ENCODE measurements around the gene OSTC.

Gene OSTC

DNA sequence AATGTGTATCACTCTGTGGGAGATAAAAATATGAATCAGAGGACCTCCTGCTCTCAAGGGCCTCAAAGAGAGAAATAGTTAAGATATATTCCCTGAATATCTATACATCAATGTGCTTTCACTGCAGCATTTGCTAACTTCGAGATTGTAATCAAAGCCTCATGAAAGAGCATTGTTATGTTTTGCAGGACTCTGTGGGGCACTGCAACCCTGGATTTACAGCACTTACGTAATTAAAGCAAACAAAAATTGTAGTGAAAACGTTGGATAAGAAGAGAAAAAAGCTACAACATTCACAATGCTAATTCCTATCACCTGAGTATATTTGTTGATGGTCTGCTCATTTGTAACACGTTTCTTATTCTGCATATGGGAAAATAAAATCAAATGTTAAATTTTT lies 64.5 kb downstream of the OSTC start:
- no peak for FAIRE-seq
- TF ChIP-seq, protein P1, sequence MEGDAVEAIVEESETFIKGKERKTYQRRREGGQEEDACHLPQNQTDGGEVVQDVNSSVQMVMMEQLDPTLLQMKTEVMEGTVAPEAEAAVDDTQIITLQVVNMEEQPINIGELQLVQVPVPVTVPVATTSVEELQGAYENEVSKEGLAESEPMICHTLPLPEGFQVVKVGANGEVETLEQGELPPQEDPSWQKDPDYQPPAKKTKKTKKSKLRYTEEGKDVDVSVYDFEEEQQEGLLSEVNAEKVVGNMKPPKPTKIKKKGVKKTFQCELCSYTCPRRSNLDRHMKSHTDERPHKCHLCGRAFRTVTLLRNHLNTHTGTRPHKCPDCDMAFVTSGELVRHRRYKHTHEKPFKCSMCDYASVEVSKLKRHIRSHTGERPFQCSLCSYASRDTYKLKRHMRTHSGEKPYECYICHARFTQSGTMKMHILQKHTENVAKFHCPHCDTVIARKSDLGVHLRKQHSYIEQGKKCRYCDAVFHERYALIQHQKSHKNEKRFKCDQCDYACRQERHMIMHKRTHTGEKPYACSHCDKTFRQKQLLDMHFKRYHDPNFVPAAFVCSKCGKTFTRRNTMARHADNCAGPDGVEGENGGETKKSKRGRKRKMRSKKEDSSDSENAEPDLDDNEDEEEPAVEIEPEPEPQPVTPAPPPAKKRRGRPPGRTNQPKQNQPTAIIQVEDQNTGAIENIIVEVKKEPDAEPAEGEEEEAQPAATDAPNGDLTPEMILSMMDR (IDR thresholded peaks at IDR 0.05; ENCODE audit: insufficient read depth, missing control alignments): no peak
- DNase-seq (ENCODE audit: insufficient read length, low spot score): no peak

GRCh38 chr4:108716340-108716739 lies 65.9 kb downstream of the OSTC start:
- FAIRE-seq: no peak

GRCh38 chr4:108717386-108717785 lies 67.0 kb downstream of the OSTC start:
- DNase-seq (ENCODE audit: insufficient read length, low spot score): no peak
- TF ChIP-seq, protein P1 (IDR thresholded peaks at IDR 0.05; ENCODE audit: insufficient read depth, missing control alignments): no peak
- no peak for FAIRE-seq

More at GRCh38 chr4:108716340-108716739, 65.9 kb downstream of the OSTC start:
- TF ChIP-seq, protein P1 (IDR thresholded peaks at IDR 0.05; ENCODE audit: insufficient read depth, missing control alignments): no peak
- no peak for DNase-seq (ENCODE audit: insufficient read length, low spot score)

Measured in D721Med (cell line).